ENCODE data around the gene CCT6A.

DNA sequence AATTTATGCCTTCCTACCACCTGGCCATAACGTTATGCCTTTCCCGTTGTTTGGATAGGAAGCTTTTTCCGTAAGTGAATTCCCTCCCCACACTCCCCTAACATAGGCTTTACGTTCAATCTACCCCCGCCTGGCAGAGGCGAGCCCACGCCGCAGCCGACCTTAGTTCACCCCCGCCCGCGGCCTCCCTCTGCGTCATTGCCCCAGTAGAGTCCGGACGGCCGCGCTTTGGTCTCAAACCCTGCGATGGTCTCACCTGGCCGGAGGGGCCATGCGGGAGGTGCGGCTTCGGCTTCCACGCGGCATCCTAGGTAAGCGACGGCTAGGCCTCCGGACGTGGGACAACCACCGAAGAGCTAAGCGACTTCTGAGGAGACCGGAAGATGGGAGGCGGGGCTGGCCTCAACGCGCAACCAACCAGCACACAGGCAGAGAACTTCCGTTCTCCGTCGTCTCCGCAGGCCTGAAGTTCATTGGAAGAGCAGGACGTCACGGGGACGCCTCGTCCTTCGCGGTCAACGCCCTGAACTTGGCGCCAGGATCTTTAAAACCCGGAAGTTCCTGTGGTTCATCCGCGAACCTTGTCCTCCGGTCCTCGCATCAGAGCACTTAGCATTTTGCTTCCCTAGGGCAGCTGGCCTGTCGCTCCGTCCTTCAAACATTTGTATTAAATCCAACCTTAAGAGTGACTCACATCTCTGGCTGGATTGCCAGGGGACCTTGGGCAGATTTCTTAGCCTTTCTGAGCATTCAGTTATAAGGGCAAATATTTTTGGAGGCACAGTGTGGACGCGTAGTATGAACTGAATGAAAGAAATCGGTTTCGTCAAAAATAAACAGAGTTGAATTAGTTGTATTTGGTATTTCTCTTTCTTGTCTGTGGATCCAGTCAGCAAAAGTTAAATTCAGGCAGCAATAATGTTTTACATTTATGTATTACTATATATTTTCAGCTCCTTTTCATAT lies 54.8 kb downstream of the CCT6A start, which contains the start of gene CHCHD2:
- TF ChIP-seq POLR2A (IDR thresholded peaks at IDR 0.05; ENCODE audit: low read length) (peak; percentile 91), GATA1 (IDR thresholded peaks at IDR 0.05; ENCODE audit: low read depth, low read length) (no peak)
